ENCODE data around the gene MINDY4B. TPM values are rescaled to one million over a fixed set of nuclear protein-coding genes. Genes with fewer than 3 reads are reported as not detected.

MINDY4B gene
- total and polyA plus RNA-seq, 4 donors = not detected

DNA sequence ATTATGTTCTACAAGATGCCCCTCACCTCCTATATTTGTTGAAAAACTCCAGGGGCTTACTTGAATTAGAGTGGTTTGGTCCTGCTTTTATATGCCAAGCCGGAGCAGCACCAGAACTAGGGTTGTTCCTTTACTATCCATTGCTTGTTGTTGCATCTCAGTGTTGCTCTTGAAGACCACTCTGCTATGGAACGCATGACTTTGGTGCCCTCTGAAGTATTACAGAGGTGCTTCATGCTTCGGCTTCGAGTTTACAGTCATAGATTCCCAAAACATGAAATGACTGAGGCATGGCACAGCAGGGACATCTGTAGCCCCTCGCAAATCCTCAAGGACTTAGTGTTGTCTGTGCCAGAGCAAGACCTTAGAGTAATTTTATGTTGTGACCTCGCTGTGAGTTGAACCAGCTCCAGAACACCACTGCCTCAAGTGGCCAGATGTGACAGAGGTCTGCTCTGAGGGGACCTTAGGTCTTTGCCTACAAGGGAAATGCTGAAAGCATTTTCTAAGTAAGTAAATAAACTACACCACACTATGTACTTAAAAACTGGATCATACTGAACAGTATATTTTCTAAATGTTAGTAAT is 75.1 kb downstream of the MINDY4B start:
- Histone ChIP-seq H3K36me3 (ENCODE audit: control insufficient read depth in 4 of 4, insufficient read depth in 3 of 4, low read depth in 1 of 4, low read length in 3 of 4) (no peaks in the 10 kb centered on the region), H3K4me3 (ENCODE audit: low read depth in 1 of 3, low read length in 3 of 3) (no peak overlapping the region), H3K9ac (ENCODE audit: low read depth in 1 of 2, low read length in 2 of 2) (no peak overlapping the region), H3K4me1 (ENCODE audit: control insufficient read depth in 4 of 4, insufficient read depth in 4 of 4, low read length in 3 of 4) (no peaks in the 10 kb centered on the region), H3K27me3 (ENCODE audit: control insufficient read depth in 4 of 4, insufficient read depth in 4 of 4, low read length in 3 of 4) (no peaks in the 10 kb centered on the region), H3K9me3 (ENCODE audit: control insufficient read depth in 4 of 4, low read length in 3 of 4) (no peaks in the 10 kb centered on the region), H3K27ac (ENCODE audit: low read depth in 1 of 2, low read length in 2 of 2) (no peak overlapping the region)
- DNase-seq (ENCODE audit: low spot score) = no peak
- WGBS = 84% methylated on average over 6 of the region's 6 CpGs
- TF ChIP-seq RAD21 (IDR thresholded peaks at IDR 0.05) = no peak
- TF ChIP-seq, protein P1, sequence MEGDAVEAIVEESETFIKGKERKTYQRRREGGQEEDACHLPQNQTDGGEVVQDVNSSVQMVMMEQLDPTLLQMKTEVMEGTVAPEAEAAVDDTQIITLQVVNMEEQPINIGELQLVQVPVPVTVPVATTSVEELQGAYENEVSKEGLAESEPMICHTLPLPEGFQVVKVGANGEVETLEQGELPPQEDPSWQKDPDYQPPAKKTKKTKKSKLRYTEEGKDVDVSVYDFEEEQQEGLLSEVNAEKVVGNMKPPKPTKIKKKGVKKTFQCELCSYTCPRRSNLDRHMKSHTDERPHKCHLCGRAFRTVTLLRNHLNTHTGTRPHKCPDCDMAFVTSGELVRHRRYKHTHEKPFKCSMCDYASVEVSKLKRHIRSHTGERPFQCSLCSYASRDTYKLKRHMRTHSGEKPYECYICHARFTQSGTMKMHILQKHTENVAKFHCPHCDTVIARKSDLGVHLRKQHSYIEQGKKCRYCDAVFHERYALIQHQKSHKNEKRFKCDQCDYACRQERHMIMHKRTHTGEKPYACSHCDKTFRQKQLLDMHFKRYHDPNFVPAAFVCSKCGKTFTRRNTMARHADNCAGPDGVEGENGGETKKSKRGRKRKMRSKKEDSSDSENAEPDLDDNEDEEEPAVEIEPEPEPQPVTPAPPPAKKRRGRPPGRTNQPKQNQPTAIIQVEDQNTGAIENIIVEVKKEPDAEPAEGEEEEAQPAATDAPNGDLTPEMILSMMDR (IDR thresholded peaks at IDR 0.05; ENCODE audit: low read depth, low read length, missing input control) = no peak
- TF ChIP-seq, protein P2, sequence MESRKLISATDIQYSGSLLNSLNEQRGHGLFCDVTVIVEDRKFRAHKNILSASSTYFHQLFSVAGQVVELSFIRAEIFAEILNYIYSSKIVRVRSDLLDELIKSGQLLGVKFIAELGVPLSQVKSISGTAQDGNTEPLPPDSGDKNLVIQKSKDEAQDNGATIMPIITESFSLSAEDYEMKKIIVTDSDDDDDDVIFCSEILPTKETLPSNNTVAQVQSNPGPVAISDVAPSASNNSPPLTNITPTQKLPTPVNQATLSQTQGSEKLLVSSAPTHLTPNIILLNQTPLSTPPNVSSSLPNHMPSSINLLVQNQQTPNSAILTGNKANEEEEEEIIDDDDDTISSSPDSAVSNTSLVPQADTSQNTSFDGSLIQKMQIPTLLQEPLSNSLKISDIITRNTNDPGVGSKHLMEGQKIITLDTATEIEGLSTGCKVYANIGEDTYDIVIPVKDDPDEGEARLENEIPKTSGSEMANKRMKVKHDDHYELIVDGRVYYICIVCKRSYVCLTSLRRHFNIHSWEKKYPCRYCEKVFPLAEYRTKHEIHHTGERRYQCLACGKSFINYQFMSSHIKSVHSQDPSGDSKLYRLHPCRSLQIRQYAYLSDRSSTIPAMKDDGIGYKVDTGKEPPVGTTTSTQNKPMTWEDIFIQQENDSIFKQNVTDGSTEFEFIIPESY (IDR thresholded peaks at IDR 0.05) = no peak
- TF ChIP-seq ATF3 (IDR thresholded peaks at IDR 0.05) = no peak
- no peak for TF ChIP-seq HNF4A (conservative IDR thresholded peaks at IDR 0.05)
- TF ChIP-seq FOXA2 (IDR thresholded peaks at IDR 0.05) = no peak
- TF ChIP-seq TAF1 (conservative IDR thresholded peaks at IDR 0.05) = no peak
- TF ChIP-seq FOXA1 (IDR thresholded peaks at IDR 0.05) = no peak
- no peak for TF ChIP-seq NR2F2 (IDR thresholded peaks at IDR 0.05)
- no peak for TF ChIP-seq MAX (IDR thresholded peaks at IDR 0.05)
- TF ChIP-seq YY1 (IDR thresholded peaks at IDR 0.05) = no peak
- no peak for TF ChIP-seq REST (IDR thresholded peaks at IDR 0.05)
- no peak for TF ChIP-seq GABPA (IDR thresholded peaks at IDR 0.05 in 1 of 2, conservative IDR thresholded peaks at IDR 0.05 in 1 of 2)
- no peak for TF ChIP-seq RXRA (IDR thresholded peaks at IDR 0.05)

- no peaks in the 10 kb centered on the region for H3K9me3 ChIP-seq (ENCODE audit: control insufficient read depth in 4 of 4, low read length in 3 of 4)
- TF ChIP-seq YY1 (IDR thresholded peaks at IDR 0.05) (no peak), GABPA (IDR thresholded peaks at IDR 0.05 in 1 of 2, conservative IDR thresholded peaks at IDR 0.05 in 1 of 2) (no peak), FOXA2 (IDR thresholded peaks at IDR 0.05) (no peak), HNF4A (conservative IDR thresholded peaks at IDR 0.05) (no peak), RAD21 (IDR thresholded peaks at IDR 0.05) (no peak), FOXA1 (IDR thresholded peaks at IDR 0.05) (no peak), HNF4G (IDR thresholded peaks at IDR 0.05) (no peak), ATF3 (IDR thresholded peaks at IDR 0.05) (no peak), NR2F2 (IDR thresholded peaks at IDR 0.05) (no peak), SP1 (IDR thresholded peaks at IDR 0.05) (no peak), EGR1 (IDR thresholded peaks at IDR 0.05; ENCODE audit: low read depth in 2 of 2) (no peak), TAF1 (conservative IDR thresholded peaks at IDR 0.05) (no peak), MAX (IDR thresholded peaks at IDR 0.05) (no peak), RXRA (IDR thresholded peaks at IDR 0.05) (no peak)
- TF ChIP-seq, protein P2 (IDR thresholded peaks at IDR 0.05) = no peak
- TF ChIP-seq, protein P1 (IDR thresholded peaks at IDR 0.05; ENCODE audit: low read depth, low read length, missing input control) = no peak
- H3K27ac ChIP-seq (ENCODE audit: low read depth in 1 of 2, low read length in 2 of 2) = no peak overlapping the region
- WGBS = 81% methylated on average over 6 of the region's 6 CpGs
- H3K4me1 ChIP-seq (ENCODE audit: control insufficient read depth in 4 of 4, insufficient read depth in 4 of 4, low read length in 3 of 4) = no peaks in the 10 kb centered on the region
- H3K9ac ChIP-seq (ENCODE audit: low read depth in 1 of 2, low read length in 2 of 2) = no peak overlapping the region
- no peaks in the 10 kb centered on the region for H3K36me3 ChIP-seq (ENCODE audit: control insufficient read depth in 4 of 4, insufficient read depth in 3 of 4, low read depth in 1 of 4, low read length in 3 of 4)
- DNase-seq (ENCODE audit: low spot score) = no peak
- no peak overlapping the region for H3K4me3 ChIP-seq (ENCODE audit: low read depth in 1 of 3, low read length in 3 of 3)
- no peaks in the 10 kb centered on the region for H3K27me3 ChIP-seq (ENCODE audit: control insufficient read depth in 4 of 4, insufficient read depth in 4 of 4, low read length in 3 of 4)
Measured at GRCh38 chr3:150829408-150829807, 75.8 kb downstream of the MINDY4B start.
